Sciatic nerve (tissue), 2 donors: ENCODE data around the gene AUTS2. TPM values are rescaled to one million over a fixed set of nuclear protein-coding genes. Genes with fewer than 3 reads are reported as not detected.
"Not testable (repeated sequence)": the region's sequence is repeated elsewhere in the genome, so short reads cannot be mapped to it uniquely, and the experiment has no call there.

ENCODE experiments used
- ATAC-seq: fragments of 200-7000 bp; cut with Tn5 transposase; one replicate; pipeline ENCODE4 v1.9.1; 2020; ENCODE audit warnings: mild to moderate bottlenecking, moderate library complexity
- DNase-seq: peaks from one replicate; pipeline ENCODE4 v3.0.0-alpha.2; 2020; ENCODE audit warnings: low spot score
- intact Hi-C: fragments of 100-400 bp; cut with DNase I; formaldehyde crosslinking; loops from one replicate; pipeline ENCODE4 v1.14.2; 2022
- total RNA-seq: library from RNA; stranded (reverse); fragmentation: NEBNext Ultra II Directional; extraction: Animal tissue kit (Norgen Biotek cat#: 25700); gene quantifications from one replicate; pipeline ENCODE4 v1.2.1, GENCODE V29; 2021
- donor health status: DM: no; HTN: no; CAD: no.
- donor health status: DM: no; HTN: no; CAD: no.

AUTS2 gene
- total RNA-seq, 1 donor from 2014 or later: 129 TPM

DNA sequence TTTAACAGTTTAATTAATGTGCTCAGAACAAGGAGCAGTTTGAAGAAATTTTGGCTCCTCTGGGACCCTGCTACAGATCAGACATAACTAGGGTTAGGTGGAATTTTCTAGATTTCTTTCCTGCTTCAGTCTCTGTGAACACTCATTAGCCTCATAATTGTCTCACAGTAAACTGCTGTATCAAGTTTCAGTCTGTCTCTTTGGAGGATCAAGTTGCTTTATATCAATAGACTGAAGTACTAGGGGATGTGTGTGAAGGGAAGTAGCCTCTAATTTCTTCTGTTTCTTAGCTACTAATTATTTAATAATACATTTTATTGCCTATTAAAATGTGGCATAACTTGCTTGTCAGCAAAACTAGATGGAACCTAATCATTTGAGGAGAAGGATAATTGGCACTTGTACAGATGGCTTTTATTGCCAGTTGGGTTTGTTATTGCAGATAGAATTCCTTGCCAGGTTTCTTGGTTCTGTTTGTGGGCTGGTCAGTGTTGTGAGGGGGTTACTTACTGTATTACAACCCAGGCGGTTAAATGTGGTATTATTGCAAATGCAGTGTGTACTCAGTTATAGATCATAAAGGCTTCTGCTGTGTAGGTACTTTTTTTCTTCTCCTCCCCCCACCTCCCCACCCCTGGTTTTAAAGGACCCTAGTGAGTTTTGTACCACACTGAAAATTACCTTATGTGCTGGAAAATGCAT lies 758.0 kb downstream of the AUTS2 start:
- ATAC-seq: no peak
- intact Hi-C loops: no loop called here

DNA sequence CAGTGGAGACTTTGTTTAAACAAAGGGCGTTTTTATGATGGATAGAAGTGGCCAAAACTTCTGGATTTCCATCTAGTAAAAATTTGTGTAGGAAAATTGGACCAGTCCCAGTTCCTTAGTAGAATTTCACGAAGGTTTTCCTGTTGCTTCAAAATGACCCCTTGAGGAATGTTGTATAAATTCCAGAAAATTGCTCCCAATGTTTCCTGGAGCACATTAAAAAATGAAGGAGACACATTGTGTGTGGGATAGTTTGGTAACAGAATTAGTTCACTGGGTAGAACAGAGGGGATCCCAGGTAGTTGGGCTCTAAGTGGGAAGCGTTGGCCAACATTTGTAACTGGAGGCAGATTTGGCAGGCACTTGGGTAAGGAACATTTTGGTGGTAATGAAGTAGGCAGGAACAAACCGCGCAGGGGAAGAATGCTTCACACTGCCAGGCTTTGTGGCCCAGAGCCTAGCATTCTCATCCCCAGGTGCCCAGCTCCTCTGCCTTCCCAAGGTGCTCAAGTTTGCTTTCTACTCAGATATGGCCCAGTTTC lies 758.6 kb downstream of the AUTS2 start:
- no peak for ATAC-seq
- intact Hi-C loops: no loop called here
- DNase-seq: no peak

More for the DNA sequence above, 758.0 kb downstream of the AUTS2 start:
- no peak for DNase-seq

DNA sequence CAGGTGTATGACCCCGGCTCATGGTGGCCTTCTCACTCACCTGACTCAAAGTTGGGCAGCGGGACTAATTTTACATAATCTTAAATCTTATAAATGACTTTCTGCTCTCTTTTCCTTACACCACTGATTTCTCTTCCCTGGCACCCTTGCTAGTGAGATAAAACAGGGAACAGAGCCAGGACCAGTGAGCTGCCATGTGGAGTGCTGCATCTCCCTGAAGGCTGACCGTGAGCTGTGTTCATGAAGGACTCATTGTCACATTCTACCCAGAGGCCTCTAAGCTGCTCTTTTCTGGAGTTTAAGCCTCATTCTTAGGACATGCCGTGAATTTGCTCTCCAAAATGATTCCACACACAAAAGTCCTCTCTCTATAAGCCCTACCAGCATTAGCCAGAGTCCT lies 762.3 kb downstream of the AUTS2 start:
- ATAC-seq: no peak
- no peak for DNase-seq
- intact Hi-C loops: no loop called here

DNA sequence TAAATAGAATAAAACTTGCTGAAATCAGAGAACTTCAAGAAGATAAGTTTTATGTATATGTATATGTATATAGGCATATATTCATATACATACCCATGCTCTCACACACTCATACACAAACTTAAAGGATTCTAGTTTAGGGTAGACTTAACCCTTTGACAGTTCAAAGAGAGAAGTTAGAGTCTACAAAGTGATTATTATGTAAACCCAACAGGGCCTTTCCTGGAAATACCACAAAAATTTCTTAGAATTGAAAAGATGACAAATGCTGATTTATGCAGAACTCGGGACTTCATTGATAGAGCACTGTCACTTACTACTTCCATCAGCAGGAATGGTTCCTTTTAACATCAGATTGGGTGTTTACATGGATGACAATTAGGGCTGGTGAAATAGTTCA lies 763.5 kb downstream of the AUTS2 start:
- intact Hi-C loops: no loop called here
- no peak for ATAC-seq
- DNase-seq: no peak

DNA sequence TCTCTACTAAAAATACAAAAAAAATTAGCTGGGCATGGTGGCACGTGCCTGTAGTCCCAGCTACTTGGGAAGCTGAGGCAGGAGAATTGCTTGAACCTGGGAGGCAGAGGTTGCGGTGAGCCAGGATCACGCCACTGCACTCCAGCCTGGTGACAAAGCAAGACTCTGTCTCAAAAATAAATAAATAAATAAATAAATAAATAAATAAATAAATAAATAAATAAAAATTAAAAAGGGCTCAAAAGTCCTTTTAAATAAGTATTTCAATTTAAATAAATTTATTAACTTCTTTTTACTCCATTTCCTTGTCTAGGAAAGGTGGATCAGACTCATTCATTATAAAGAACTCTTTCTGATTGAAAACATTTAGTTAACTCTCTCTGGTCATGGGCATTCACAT lies 766.1 kb downstream of the AUTS2 start:
- DNase-seq, ATAC-seq, intact Hi-C loops: not testable (repeated sequence)

DNA sequence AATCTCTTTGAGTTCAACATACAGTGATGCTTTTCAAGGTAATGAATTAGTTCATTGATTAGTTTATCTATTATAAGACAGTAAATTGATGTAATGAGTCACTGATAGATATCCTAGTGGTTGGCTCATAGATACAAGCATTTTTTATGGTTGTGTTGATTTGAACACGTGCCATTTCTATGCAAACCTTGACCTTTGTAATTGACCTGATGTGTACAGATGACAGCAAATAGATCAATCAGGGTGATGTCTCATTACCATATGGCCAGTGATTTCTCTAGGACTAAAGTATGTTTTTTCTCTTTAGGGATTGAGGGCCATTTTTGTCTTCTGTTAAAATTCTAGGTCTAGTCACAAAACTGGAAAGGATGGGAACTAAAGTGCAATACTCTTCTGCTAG lies 773.4 kb downstream of the AUTS2 start:
- intact Hi-C loops: no loop called here
- ATAC-seq (no peak), DNase-seq (no peak)

DNA sequence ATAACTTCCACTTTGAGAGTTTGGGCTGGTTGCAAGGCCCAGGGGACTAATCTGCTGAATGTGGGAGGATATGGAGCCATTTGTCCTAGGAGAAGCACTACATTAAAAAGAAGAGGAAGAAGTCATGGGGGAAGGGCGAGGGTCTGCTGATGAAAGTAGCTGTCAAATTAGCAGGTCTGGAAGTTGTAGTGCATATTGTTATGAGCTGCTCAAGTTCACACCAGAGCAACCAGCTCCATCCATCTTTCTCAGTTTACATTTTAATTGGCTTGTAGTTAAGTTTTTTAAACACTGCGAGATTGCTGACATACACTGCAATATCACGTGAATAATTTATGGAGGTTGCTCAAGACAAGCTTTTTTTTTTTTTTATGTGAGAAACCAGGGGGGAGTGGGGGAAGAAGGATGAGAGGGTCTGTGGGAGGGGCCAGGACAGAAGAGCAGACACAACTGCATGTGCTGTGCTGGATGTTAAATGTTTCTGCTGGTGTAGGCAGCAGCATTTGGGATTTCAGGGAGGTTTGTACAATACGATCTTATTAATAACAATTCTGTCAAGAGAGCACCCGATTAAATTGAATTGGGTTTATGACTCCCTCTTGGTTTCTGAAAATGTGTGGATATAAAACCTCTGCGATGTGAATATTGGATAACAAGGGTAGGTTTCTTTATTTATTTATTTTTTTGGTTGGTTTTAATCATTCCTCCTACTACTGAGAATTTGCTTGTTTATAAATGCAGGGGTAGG lies 774.7 kb downstream of the AUTS2 start:
- DNase-seq (no peak), ATAC-seq (no peak)
- intact Hi-C loops: no loop called here

DNA sequence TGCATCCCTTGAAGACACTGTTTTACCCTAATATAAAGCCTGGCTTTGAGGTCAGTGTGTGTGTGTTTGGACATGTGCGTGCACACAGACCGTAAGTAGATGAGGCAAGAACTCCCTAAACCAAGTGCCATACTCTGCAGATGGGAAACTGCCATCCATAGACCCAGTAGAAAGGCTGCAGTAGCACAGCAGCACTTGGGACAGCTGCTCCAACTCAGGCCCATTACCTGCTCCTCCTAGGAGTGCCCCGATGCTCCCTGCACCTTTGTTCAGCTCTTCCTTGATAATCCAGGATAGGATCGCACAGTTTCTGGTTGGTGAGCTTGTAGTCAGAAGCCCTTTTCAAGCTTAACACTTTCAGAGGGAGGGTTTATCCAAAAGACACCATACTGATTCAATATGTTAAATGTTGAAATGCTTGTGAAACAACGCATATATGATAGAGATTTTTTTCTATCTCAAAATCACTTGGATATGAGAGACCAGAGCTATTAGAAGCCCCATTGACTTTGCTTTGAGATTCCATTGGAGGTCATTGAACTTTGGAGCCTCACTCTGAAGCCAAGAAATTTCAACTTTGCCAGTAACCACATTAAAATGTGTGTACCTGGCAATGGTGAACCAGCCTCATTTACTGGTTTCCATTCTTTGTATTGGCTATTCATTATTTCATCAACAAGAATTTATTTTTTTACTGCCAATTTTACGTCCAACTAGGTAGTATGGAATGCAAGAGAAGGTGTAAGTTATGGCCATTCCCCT lies 776.7 kb downstream of the AUTS2 start:
- intact Hi-C loops: no loop called here
- peak; percentile 52 for ATAC-seq
- DNase-seq: no peak

DNA sequence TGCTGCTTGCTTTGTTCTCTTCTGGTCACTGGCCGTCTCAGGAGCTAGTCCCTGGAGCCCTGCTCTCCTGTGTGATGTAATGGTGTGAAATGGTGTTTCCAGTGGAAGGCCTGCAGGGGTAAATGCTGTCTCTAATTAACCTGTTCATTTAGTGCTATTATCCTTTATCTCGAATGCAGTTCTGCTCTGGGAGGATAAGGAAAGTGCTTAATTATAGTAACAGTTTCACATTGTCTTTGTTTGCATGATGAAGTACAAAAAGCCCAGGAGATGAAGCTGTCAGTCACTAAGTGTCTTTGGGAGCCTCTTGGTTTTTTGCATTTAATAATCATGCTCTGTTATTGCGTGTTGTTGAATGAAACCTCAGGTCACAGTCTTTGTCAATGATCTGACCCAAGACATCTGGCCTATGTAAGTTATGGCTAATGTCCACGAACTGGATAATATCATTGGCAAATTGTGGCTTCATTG lies 778.3 kb downstream of the AUTS2 start:
- ATAC-seq: no peak
- intact Hi-C loops: no loop called here
- DNase-seq: no peak

DNA sequence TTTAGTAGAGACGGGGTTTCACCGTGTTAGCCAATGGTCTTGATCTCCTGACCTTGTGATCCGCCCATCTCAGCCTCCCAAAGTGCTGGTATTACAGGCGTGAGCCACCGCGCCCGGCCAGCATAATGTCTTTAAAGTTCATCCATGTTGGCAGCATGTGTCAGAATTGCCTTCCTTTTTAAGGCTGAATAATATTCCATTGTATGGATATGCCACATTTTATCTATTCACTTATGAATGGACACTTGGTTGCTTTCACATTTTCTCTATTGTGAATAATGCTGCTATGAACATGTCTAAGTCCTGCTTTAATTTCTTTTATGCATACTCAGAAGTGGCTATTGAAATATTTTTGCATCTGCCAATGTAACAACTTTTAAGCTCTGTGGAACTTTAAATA lies 779.7 kb downstream of the AUTS2 start:
- ATAC-seq: no peak
- intact Hi-C loops: no loop called here
- DNase-seq: no peak

DNA sequence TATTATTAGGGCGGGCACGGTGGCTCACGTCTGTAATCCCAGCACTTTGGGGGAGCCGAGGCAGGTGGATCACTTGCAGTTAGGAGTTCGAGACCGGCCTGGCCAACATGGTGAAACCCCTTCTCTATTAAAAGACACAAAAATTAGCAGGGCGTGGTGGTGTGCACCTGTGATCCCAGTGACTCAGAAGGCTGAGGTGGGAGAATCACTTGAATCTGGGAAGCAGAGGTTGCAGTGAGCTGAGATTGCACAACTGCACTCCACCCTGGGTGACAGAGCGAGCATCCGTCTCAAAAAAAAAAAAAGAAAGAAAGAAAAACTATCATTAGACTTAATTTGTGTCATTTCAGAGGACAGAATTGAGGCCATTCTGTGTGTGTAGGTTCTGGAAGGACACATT lies 780.9 kb downstream of the AUTS2 start:
- intact Hi-C loops: no loop called here
- DNase-seq (no peak), ATAC-seq (no peak)

DNA sequence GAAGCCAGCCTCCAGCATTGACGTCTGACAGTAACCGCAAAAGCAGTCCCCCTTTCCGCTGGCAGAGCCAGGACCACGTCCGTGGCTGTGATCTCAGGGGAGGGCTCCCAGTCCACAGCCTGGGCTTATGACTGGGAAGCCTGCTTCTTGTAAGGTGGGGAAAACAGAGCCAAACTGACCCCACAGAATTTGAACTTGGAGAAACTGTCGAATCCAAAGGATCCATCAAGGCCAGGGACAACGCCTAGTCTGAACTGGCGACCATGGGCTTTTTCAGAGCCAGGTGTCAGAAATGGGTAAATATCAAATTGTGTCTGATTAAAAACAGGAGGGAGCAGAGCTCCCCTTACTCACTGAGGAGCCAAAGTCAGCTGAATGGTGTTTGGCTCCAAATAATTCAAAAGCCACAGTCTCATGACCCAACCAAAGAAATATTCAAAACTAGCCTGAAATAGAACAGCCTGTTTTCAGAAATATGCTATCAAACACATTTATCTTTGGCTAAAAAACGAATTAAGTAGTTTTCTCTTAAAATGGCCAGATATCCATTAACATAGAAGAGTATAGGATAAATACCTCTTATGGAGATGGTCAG lies 782.2 kb downstream of the AUTS2 start:
- intact Hi-C loops: no loop called here
- ATAC-seq (peak; percentile 91), DNase-seq (peak; percentile 77)

DNA sequence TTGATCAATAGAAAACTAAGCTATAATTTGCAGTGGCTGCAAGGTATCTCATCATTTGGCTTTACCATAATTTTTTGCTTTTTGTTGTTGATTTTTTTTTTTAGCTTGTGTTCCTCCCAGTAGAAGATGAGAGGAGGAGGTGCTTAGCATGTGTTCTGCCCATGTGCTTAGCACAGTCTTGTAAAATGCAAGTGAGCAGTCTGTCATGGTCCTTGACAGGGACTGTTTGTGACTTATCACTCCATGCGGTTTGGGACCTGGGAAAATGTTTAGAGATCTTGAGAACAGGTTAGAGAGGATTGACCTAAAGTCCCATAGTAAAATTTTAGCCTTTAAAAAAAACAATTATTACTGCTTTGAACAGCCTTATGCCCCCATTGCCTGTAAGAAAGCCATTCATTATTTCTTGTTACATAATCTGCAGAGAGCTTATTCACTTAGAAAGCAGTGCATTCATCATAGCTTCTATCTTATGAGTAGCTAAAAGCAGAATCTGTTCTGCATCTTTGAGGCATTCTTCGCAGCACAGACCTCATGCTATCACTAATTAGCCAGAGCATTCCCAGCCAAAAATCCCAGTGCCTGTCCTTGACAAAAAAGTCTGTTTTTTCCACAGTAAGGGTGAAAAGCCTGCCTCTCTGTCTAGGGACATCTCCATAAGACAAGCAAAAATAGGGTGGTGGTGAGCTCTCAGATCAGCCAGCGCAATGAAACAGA lies 784.9 kb downstream of the AUTS2 start:
- DNase-seq: no peak
- intact Hi-C loops: no loop called here
- no peak for ATAC-seq

DNA sequence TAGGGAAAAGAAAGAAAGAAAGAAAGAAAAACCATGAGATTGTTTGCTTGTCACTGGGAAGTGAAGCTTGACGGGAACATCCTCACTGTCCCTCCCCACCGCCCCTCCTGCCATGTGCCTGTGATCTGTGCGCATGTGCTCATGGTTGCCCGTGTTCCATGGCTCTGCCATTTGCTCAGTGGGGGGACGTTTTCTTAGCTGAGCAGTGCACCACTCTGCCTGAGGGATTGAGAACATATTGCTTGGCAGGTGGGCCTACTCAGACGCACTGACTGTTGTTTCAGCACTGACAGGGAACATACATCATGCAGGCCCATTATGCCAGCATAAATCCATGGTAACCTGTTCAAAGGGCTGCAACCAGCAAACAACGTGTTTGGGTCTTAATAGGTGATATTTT lies 785.7 kb downstream of the AUTS2 start:
- no peak for DNase-seq
- no peak for ATAC-seq
- intact Hi-C loops: no loop called here

DNA sequence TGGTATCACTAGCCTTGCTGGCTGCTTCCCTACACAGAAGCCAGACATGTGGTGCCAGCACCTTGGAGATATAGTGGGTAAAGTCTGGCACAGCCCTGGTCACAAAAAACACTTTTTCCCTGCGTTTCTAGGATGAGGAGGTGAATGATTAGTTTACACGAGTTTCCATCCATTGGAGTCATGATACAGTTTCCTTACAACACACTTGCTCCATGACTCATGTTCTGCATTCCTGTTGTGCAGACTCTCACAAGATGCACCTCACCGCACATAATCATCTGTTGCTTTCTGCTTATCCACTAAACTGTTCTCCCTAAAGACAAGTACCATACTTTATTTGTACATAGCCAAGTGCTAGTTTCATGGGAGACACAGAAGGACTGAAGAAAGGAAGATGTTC lies 786.6 kb downstream of the AUTS2 start:
- no peak for ATAC-seq
- no peak for DNase-seq
- intact Hi-C loops: no loop called here

DNA sequence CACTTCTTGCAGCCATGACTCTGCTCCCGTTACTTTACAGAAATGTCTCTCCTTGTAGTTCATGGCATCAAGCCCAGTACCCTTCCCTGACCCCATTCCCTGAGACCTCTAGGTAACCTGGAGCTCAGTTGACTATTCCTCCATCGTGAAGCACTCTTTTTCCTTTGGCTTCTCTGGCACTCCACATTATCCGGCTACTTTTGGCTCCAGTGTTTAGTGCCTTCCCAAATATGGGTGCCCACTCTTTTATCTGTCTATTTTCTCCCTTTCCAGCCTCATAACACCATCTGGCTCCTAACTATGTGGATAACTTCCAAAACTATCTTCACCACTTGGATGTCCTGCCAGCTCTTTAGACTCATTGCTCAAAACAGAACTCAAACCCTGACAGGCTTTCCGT lies 788.9 kb downstream of the AUTS2 start:
- ATAC-seq (peak; percentile 39), DNase-seq (no peak)
- intact Hi-C loops: no loop called here

DNA sequence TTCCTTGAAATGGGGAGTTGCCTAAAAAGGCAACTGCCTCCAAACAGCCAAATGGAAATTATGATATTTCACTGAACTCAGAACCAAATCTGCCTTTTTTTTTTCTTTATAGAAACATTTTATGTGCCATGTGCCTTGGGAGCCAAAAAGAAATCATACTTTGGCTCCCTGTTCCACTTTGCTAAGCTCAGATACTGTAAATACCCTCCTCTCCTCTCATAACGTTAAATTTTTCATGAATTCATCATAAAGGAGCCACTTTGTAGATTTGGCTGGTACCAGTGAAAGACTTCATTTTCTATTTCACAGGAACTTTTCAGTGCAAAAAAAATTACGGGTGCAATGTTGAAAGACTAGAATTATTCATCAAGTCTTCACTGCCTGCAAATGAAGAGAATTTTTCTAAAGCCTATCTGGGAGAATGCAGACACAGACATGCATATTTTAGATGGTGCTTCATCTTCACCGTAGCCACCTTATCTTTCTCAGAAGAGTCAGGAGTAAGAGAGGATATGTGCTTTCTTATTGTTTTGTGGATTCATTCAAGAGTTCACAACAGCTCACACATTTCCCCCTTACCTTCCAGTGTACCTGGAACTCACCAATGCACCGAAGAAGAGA lies 791.4 kb downstream of the AUTS2 start:
- intact Hi-C loops: no loop called here
- DNase-seq: no peak
- ATAC-seq: no peak

DNA sequence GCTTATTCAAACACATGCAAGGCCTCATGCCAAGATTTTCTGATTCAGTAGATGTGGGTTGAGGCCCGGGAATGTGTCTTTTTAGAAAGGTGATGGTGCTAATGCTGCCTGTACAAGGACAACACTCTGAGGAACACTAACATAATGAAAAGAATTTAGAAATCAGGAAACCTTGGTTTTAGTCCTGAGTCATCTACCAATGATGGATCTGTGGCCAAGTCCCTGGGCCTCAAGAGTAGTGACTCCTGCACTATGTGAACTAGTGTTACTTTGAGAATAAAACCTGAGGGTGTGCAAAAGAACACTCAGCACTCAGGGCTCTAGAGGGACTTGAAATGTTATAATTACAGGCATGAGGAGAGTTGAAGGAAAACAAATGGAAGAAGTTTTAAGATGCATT lies 792.0 kb downstream of the AUTS2 start:
- DNase-seq (no peak), ATAC-seq (peak; percentile 68)
- intact Hi-C loops: no loop called here
